ENCODE measurements around the gene IL19.

GRCh38 chr1:206804156-206804737 lies 33.7 kb downstream of the IL19 start:
- TF ChIP-seq, protein P1, sequence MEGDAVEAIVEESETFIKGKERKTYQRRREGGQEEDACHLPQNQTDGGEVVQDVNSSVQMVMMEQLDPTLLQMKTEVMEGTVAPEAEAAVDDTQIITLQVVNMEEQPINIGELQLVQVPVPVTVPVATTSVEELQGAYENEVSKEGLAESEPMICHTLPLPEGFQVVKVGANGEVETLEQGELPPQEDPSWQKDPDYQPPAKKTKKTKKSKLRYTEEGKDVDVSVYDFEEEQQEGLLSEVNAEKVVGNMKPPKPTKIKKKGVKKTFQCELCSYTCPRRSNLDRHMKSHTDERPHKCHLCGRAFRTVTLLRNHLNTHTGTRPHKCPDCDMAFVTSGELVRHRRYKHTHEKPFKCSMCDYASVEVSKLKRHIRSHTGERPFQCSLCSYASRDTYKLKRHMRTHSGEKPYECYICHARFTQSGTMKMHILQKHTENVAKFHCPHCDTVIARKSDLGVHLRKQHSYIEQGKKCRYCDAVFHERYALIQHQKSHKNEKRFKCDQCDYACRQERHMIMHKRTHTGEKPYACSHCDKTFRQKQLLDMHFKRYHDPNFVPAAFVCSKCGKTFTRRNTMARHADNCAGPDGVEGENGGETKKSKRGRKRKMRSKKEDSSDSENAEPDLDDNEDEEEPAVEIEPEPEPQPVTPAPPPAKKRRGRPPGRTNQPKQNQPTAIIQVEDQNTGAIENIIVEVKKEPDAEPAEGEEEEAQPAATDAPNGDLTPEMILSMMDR (IDR thresholded peaks at IDR 0.05) = no peak
- TF ChIP-seq POLR2A (IDR thresholded peaks at IDR 0.05) = no peak
